Uterus (tissue), 2 donors: Measurements from ENCODE around the gene HDAC4.

ENCODE experiments used
- POLR2A ChIP-seq, 2 donors: fragments of 450-650 bp; IDR thresholded peaks; one replicate each; pipeline ENCODE4 v1.6.1; 2016; ENCODE audit warnings: antibody characterized with exemption in 2 of 2, mild to moderate bottlenecking in 1 of 2, moderate library complexity in 1 of 2
- TF ChIP-seq, protein P1 (sequence below), 4 experiments: fragments of 200-600 bp in 2 of 4; fragments of 450-650 bp in 2 of 4; sonication (generic) in 2 of 4; IDR thresholded peaks; one replicate each; pipeline ENCODE4 v1.5.1; 2016 to 2019; ENCODE audit warnings: antibody characterized with exemption in 4 of 4, mild to moderate bottlenecking in 2 of 4, moderate library complexity in 1 of 4

DNA sequence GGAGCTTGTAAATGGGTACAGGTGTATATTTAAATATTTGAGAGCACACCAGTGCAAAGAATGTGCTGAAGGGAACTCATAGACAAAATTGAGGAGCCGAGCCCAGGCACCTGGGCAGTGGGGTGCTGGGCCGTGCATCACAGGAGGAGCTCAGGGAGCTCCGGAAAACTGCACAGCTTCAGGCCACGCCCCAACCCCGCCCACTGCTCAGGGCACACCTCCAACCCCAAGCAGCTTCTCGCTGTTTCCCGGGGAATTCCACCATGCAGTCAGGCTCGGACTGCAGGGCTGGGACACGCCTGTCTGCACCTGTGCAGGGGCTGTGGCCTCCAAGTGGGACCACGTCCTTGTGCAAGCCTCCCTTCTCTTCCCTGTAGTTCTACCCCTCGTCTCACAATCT, 243.0 kb downstream of the HDAC4 start:
- TF ChIP-seq, protein P1, sequence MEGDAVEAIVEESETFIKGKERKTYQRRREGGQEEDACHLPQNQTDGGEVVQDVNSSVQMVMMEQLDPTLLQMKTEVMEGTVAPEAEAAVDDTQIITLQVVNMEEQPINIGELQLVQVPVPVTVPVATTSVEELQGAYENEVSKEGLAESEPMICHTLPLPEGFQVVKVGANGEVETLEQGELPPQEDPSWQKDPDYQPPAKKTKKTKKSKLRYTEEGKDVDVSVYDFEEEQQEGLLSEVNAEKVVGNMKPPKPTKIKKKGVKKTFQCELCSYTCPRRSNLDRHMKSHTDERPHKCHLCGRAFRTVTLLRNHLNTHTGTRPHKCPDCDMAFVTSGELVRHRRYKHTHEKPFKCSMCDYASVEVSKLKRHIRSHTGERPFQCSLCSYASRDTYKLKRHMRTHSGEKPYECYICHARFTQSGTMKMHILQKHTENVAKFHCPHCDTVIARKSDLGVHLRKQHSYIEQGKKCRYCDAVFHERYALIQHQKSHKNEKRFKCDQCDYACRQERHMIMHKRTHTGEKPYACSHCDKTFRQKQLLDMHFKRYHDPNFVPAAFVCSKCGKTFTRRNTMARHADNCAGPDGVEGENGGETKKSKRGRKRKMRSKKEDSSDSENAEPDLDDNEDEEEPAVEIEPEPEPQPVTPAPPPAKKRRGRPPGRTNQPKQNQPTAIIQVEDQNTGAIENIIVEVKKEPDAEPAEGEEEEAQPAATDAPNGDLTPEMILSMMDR (IDR thresholded peaks at IDR 0.05), result no peak
- TF ChIP-seq POLR2A (IDR thresholded peaks at IDR 0.05), result no peak
